ENCODE results near the gene AGMO. TPM values are rescaled to one million over a fixed set of nuclear protein-coding genes. Genes with fewer than 3 reads are reported as not detected.

Gene AGMO
- total RNA-seq, 4 donors from 2014 or later, result 0.11 to 0.55 TPM; not detected in 2

DNA sequence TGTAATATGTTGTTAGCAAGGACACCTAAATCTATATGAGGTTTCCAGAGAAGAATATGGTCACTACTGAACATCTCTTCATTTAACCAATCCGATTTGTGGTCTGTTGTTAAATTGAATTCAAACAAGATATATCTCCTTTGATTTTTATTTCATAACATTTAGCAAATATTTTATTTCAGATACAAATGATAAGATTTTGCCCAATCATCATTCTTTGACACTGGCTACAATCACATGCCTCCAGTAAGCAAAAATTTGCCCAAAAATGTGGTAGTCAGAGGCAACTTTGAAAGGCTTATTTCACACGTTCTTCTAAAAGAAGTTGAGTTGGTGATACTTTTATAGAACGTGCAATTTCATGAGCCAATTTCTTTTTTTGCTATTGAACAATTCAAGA lies 44.7 kb upstream of the AGMO start:
- Histone ChIP-seq H3K9me3 (no peaks in the 10 kb centered on the region), H3K27me3 (no peaks in the 10 kb centered on the region), H3K4me3 (no peak overlapping the region), H3K36me3 (no peaks in the 10 kb centered on the region), H3K4me1 (no peaks in the 10 kb centered on the region), H3K27ac (no peak overlapping the region)
- TF ChIP-seq POLR2A (IDR thresholded peaks at IDR 0.05), result no peak
- TF ChIP-seq, protein P1, sequence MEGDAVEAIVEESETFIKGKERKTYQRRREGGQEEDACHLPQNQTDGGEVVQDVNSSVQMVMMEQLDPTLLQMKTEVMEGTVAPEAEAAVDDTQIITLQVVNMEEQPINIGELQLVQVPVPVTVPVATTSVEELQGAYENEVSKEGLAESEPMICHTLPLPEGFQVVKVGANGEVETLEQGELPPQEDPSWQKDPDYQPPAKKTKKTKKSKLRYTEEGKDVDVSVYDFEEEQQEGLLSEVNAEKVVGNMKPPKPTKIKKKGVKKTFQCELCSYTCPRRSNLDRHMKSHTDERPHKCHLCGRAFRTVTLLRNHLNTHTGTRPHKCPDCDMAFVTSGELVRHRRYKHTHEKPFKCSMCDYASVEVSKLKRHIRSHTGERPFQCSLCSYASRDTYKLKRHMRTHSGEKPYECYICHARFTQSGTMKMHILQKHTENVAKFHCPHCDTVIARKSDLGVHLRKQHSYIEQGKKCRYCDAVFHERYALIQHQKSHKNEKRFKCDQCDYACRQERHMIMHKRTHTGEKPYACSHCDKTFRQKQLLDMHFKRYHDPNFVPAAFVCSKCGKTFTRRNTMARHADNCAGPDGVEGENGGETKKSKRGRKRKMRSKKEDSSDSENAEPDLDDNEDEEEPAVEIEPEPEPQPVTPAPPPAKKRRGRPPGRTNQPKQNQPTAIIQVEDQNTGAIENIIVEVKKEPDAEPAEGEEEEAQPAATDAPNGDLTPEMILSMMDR (IDR thresholded peaks at IDR 0.05 in 4 of 5, conservative IDR thresholded peaks at IDR 0.05 in 1 of 5), result no peak
- DNase-seq, result no peak
- in situ Hi-C loops (cut with MboI; ENCODE audit: low sequenced_read_pairs in 4 of 4), result no loop called here
- intact Hi-C loops (cut with DNase I; ENCODE audit: low total_unique reads), result no loop called here
- no peak for ATAC-seq

- ATAC-seq, result no peak
- TF ChIP-seq POLR2A (IDR thresholded peaks at IDR 0.05), result no peak
- TF ChIP-seq, protein P1 (IDR thresholded peaks at IDR 0.05 in 4 of 5, conservative IDR thresholded peaks at IDR 0.05 in 1 of 5), result no peak
- Histone ChIP-seq H3K9me3 (no peaks in the 10 kb centered on the region), H3K36me3 (no peaks in the 10 kb centered on the region), H3K27me3 (no peaks in the 10 kb centered on the region), H3K4me1 (no peaks in the 10 kb centered on the region), H3K27ac (no peak overlapping the region), H3K4me3 (no peak overlapping the region)
- no peak for DNase-seq
- intact Hi-C loops (cut with DNase I; ENCODE audit: low total_unique reads) (no loop called here), in situ Hi-C loops (cut with MboI; ENCODE audit: low sequenced_read_pairs in 4 of 4) (no loop called here)
Measured at GRCh38 chr7:15604166-15604565, 42.4 kb upstream of the AGMO start.

- intact Hi-C loops (cut with DNase I; ENCODE audit: low total_unique reads), result no loop called here
- Histone ChIP-seq H3K4me1 (no peaks in the 10 kb centered on the region), H3K4me3 (no peak overlapping the region), H3K36me3 (no peaks in the 10 kb centered on the region), H3K9me3 (no peaks in the 10 kb centered on the region), H3K27ac (no peak overlapping the region), H3K27me3 (no peaks in the 10 kb centered on the region)
- no peak for DNase-seq
- in situ Hi-C loops (cut with MboI; ENCODE audit: low sequenced_read_pairs in 4 of 4), result no loop called here
- ATAC-seq, result no peak
- TF ChIP-seq, protein P1 (IDR thresholded peaks at IDR 0.05 in 4 of 5, conservative IDR thresholded peaks at IDR 0.05 in 1 of 5), result no peak
- no peak for TF ChIP-seq POLR2A (IDR thresholded peaks at IDR 0.05)
Measured at GRCh38 chr7:15603124-15603523, 41.3 kb upstream of the AGMO start.

GRCh38 chr7:15602236-15602635 lies 40.4 kb upstream of the AGMO start:
- TF ChIP-seq POLR2A (IDR thresholded peaks at IDR 0.05), result no peak
- TF ChIP-seq, protein P1 (IDR thresholded peaks at IDR 0.05 in 4 of 5, conservative IDR thresholded peaks at IDR 0.05 in 1 of 5), result no peak
- no peaks in the 10 kb centered on the region for H3K36me3 ChIP-seq
- DNase-seq (no peak), ATAC-seq (no peak)
- intact Hi-C loops (cut with DNase I; ENCODE audit: low total_unique reads) (no loop called here), in situ Hi-C loops (cut with MboI; ENCODE audit: low sequenced_read_pairs in 4 of 4) (no loop called here)
- H3K27ac ChIP-seq, result no peak overlapping the region
- no peaks in the 10 kb centered on the region for H3K9me3 ChIP-seq
- no peaks in the 10 kb centered on the region for H3K27me3 ChIP-seq
- H3K4me3 ChIP-seq, result no peak overlapping the region
- H3K4me1 ChIP-seq, result no peaks in the 10 kb centered on the region

- no peaks in the 10 kb centered on the region for H3K4me1 ChIP-seq
- H3K27ac ChIP-seq, result no peak overlapping the region
- no peak for DNase-seq
- no peaks in the 10 kb centered on the region for H3K9me3 ChIP-seq
- ATAC-seq, result no peak
- H3K4me3 ChIP-seq, result no peak overlapping the region
- intact Hi-C loops (cut with DNase I; ENCODE audit: low total_unique reads), result no loop called here
- no peak for TF ChIP-seq POLR2A (IDR thresholded peaks at IDR 0.05)
- TF ChIP-seq, protein P1 (IDR thresholded peaks at IDR 0.05 in 4 of 5, conservative IDR thresholded peaks at IDR 0.05 in 1 of 5), result no peak
- H3K36me3 ChIP-seq, result no peaks in the 10 kb centered on the region
- H3K27me3 ChIP-seq, result no peaks in the 10 kb centered on the region
- in situ Hi-C loops (cut with MboI; ENCODE audit: low sequenced_read_pairs in 4 of 4), result no loop called here
Measured at GRCh38 chr7:15601175-15601574, 39.4 kb upstream of the AGMO start.
